Vagina (tissue), 2 donors: ENCODE results near the gene STIM1.

ENCODE experiments used
- CTCF ChIP-seq, 3 experiments: fragments of 450-650 bp in 2 of 3; fragments of 200-600 bp in 1 of 3; sonication (generic) in 1 of 3; IDR thresholded peaks; one replicate each; pipeline ENCODE4 v1.5.1; 2017 to 2019; ENCODE audit warnings: antibody characterized with exemption in 3 of 3, mild to moderate bottlenecking in 2 of 3, moderate library complexity in 2 of 3
- POLR2AphosphoS5 ChIP-seq, 2 donors: sonication (generic); formaldehyde crosslinking; IDR thresholded peaks; one replicate each; pipeline ENCODE4 v1.9.0; 2017; ENCODE audit warnings: antibody characterized with exemption in 2 of 2, mild to moderate bottlenecking in 2 of 2, low read depth in 1 of 2; ENCODE audit not compliant: insufficient read depth in 1 of 2

GRCh38 chr11:3838504-3838903, 17.0 kb upstream of the STIM1 start:
- TF ChIP-seq CTCF (IDR thresholded peaks at IDR 0.05) (no peak), POLR2AphosphoS5 (IDR thresholded peaks at IDR 0.05; ENCODE audit: insufficient read depth in 1 of 2, low read depth in 1 of 2) (no peak)
